HT-29 (cell line): ENCODE measurements around the gene RAB1B. TPM values are rescaled to one million over a fixed set of nuclear protein-coding genes. Genes with fewer than 3 reads are reported as not detected.
"Not testable (repeated sequence)": the region's sequence is repeated elsewhere in the genome, so short reads cannot be mapped to it uniquely, and the experiment has no call there.

Source experiments
- DNase-seq: peaks from one replicate; pipeline ENCODE4 v3.0.0-alpha.2; 2015; ENCODE audit warnings: low spot score
- total RNA-seq: library from RNA; depleted of rRNA; stranded (reverse); fragments of >200 nt; shearing (Covaris generic); gene quantifications from 2 replicates; pipeline ENCODE4 v1.2.3, GENCODE V29; 2014

Gene RAB1B
- total RNA-seq, 1 experiment from 2014 or later: 357 TPM

DNA sequence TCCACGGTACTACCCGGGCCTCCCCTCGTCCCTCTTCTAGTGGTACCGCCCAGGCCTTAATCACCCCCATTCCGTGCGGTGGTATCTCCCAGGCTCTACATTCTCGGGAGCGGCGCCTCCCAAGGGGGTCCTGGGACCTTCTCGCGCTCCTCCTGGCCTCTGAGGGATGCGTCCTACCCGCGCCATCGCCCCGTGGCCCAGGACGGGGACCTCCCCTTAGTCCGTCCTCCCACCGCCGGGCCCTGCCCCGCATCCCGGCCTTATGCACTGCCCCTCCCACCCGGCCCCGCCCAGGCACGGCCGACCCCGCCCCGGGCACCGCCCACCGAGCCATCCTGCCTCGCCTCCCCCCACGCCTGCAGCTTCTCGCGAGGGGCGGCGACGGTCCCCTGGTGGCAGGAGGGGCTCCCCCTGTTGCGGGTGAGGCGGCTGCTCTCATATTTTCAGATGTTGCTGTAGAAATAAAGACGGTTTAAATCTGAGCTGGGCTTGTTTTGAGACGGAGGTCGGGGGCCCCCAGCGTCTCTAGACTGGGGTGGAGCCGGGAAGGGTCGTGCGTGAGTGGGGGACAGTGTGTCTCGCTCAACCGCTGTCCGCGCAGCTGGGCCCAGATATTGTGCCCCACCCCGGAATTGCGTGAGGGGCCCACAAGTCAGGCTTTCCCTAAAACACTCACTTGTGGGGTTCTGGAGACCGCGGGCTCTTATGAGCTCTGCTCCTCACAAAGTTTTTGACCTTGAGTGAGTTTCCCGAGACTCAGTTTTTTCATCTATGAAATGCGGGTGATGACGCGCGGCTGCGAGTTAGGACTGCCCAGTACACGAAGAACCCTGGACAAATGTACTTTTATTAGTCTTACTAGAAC is 828 bp upstream of the RAB1B start:
- DNase-seq: peak; percentile 86

GRCh38 chr11:66268952-66269905 is 790 bp downstream of the RAB1B start:
- peak; percentile 55 for DNase-seq

DNA sequence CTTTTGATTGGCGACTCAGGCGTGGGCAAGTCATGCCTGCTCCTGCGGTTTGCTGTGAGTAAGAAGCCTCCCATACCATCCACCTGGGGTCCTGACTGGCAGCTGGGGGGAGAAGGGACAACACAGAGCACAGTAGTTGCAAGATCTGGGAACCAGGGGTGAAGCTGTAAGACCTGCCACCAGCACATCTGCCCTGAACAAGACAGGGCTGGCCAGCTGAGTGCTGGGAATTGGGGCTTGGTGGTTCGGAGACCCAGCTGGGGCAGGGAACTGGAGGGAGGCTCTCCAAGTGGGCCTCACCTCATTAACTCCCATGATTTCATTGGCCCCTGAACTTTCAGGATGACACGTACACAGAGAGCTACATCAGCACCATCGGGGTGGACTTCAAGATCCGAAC is 3.4 kb downstream of the RAB1B start:
- no peak for DNase-seq

DNA sequence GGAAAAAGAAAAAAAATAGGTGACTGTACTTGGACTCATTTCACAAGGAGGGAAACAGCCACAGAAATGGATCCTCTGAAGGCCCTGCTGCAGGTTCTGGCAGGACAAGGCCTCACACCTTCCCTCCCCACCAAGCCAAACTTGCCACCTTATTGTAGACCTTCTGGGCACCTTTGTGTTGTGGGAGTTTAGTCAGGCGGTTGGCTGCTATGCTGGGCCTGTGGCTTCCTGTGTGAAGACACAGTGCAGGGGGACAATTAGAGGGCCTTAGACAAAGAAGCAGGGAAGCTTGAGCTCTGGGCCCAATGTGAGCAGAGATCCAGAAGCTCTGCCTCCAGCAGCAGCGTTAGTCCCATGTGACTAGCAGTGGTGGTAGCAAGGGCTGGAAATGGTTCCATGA is 4.2 kb downstream of the RAB1B start:
- DNase-seq: no peak

DNA sequence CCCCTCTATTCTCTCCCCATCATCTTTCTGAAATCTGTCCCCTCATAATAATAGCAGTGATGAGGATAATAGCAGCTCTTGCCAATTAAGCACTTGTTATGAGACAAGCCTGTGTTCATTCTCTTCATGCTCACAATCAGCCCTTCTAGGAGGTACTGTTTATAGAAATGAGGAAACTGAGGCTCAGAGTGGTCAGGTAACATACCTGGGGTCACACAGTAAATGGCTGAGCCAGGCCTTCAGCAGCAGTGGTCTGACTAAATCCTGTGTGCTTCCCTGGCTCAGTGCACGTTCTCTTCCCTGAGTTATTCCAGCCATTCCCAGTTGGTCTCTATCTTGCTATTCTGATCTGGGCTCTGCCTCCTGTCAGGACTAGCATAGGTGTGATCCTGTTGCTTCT is 5.8 kb downstream of the RAB1B start:
- DNase-seq: no peak

GRCh38 chr11:66275396-66275795 is 7.0 kb downstream of the RAB1B start:
- DNase-seq: no peak

GRCh38 chr11:66275984-66276612 is 7.7 kb downstream of the RAB1B start:
- DNase-seq: no peak

DNA sequence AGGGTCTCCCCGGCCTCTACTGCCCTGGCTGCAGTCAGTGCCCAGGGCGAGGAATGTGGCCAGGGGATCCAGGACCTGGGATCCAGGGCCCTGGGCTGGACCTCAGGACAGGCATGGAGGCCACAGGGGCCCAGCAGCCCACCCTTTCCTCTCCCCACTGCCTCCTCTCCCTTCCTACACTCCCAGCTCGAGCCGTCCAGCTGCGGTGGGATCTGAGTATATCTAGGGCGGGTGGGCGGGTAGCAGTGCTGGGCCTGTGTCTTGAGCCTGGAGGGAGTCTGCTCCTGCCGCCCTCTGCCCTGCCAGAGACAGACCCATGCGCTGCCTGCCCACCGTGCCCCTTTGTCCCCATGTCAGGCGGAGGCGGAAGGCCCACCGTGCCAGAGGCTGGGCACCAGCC is 8.2 kb downstream of the RAB1B start:
- DNase-seq: not testable (repeated sequence)

DNA sequence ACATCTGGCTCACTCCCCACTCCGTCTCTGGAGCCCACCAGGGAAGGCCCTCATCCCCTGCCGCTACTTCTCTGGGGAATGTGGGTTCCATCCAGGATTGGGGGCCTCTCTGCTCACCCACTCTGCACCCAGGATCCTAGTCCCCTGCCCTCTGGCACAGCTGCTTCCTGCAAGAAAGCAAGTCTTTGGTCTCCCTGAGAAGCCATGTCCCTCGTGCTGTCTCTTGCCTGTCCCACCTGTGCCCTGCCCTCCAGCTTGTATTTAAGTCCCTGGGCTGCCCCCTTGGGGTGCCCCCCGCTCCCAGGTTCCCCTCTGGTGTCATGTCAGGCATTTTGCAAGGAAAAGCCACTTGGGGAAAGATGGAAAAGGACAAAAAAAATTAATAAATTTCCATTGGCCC is 8.6 kb downstream of the RAB1B start:
- not testable (repeated sequence) for DNase-seq

DNA sequence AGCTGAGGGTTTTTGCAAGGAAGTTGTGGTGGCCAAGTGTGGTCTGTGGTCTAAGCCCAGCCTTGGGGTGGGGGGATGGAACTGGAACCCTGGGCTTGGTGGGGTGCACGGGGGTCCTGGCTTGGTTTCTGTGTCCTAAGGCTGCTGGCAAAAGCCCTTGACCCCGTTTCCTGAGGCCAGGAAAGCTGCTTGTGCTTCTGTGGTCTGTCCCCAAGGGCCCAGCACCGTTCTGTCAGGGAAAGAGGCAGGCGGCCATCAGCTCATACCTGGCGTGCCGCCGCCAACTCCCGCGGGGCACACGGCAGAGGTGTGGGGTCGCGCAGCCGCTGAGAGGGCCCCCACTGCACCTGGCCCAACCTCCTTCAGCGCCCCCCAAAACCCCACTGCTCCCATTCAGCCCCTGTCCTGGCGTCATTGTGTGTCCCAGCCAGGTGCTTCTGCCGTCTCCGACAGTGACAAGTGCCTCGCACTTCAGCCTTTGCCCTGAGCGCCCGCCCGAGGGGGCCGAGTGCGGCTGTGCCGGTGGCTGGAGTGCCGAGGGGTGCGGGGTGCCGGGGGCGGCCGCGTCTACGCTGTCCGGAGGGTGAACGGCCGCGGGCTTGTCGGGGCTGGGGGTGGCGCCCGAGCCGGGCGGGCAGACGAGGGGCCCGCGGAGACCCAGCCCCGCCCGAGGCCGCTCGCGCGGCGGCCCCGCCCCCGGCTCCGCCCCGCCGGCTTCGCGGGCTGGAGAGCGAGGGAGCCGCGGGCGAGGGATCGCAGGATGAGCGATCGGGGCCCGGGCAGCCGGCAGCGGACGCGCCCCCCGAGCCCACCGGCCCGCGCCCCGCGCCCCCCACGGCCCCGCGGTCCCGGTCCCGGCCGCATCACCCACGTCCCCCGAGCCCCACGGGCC is 9.3 kb downstream of the RAB1B start, which contains the start of gene CNIH2:
Gene CNIH2, plus strand, starts transcription at position 705 of the 892 bp plus-strand sequence. CDS start 282 bp downstream, outside the sequence.
- DNase-seq: peak; percentile 45

- peak; percentile 35 for DNase-seq
Observed at GRCh38 chr11:66278363-66279091, 10.1 kb downstream of the RAB1B start.

- no peak for DNase-seq
Observed at GRCh38 chr11:66279092-66279734, 10.8 kb downstream of the RAB1B start.

DNA sequence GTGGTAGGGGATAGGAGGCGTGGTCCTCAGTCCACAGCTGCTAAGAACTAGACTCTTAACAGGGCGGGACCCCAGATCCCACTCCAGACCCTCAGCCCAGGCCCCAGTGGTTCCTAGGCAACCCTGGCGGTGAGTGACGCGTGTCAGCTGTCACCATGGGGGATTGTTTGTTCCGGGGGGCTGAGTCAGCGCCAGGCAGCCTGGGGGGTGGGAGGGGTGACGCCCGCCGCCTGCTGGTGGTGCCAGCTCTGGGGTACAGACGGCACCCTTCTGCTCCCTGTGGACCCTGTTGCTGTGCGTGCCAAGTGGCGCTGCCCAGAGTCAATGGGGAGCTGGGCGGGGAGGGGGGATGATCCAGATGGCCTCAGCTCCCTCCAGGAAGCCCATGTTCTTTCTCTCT is 12.0 kb downstream of the RAB1B start:
- DNase-seq: no peak

DNA sequence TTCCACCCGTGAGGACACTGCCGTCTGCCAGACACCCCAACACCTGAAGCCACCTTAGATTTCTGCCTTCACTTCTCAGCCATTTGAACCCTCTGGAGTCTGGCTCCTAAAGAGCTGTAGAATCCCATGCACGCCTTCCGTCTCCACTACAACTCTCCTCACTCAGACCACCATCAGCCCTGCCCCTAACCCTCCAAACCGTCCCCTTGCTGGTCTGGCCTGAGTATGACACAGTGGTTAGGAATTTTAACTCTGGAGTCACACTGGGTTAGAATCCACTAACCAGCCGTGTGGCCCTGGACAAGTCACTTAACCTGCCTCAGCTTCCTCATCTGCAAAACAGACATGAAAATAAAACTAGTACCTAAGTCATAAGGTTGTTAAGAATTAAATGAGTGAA is 12.6 kb downstream of the RAB1B start:
- DNase-seq: no peak

DNA sequence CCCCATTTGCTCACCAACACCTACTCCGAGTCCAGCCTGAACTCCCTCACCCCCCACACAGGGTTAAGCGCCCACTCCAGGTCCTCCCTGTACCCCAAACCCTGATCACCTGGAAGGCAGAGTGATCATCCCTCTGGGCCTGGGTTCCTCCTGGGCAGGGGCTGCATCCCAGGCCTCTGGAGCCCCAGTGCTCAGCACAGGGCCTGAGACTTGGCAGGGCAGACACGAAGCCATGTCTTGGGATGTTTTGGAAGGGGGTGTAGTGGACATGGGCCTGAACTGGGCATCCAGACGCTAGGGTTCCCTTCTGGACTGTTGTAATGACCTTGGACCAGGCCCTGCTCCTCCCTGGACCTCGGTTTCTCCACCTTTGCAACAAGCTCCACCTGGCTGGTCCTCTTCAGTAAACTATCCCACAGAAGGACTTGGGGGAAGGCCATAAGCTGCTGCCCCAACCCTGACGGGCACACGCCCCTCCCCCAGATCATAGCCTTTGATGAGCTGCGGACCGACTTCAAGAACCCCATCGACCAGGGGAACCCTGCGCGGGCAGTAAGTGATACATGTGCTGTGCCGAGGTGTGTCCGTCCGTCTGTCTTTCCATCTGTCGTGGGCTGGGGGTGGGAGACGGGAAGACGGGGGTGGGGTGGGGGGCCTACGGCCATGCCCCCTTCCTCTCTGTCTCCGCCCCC is 13.5 kb downstream of the RAB1B start:
- DNase-seq: no peak

GRCh38 chr11:66282468-66283455 is 14.3 kb downstream of the RAB1B start:
- DNase-seq: peak; percentile 99

GRCh38 chr11:66283461-66284105 is 15.1 kb downstream of the RAB1B start:
- no peak for DNase-seq
